Smooth muscle cell of the brain vasculature (primary cell): ENCODE measurements around the gene SMAD5.

Experiments used
- DNase-seq: peaks from one replicate; pipeline ENCODE4 v3.0.0-alpha.2; 2012; ENCODE audit warnings: low read depth, low spot score

Gene SMAD5

GRCh38 chr5:136153581-136154236, 21.1 kb downstream of the SMAD5 start:
- no peak for DNase-seq

GRCh38 chr5:136155078-136155477, 22.4 kb downstream of the SMAD5 start:
- no peak for DNase-seq

- no peak for DNase-seq
These were observed 23.1 kb downstream of the SMAD5 start for GRCh38 chr5:136155761-136156160.

- no peak for DNase-seq
These were observed 24.9 kb downstream of the SMAD5 start for GRCh38 chr5:136157514-136157913.

GRCh38 chr5:136159457-136159856, 26.8 kb downstream of the SMAD5 start:
- DNase-seq: no peak

- no peak for DNase-seq
These were observed 29.4 kb downstream of the SMAD5 start for GRCh38 chr5:136162008-136162407.

GRCh38 chr5:136164226-136164625, 31.6 kb downstream of the SMAD5 start:
- no peak for DNase-seq

GRCh38 chr5:136166909-136167308, 34.3 kb downstream of the SMAD5 start:
- DNase-seq: no peak

- DNase-seq: no peak
These were observed 36.6 kb downstream of the SMAD5 start for GRCh38 chr5:136169218-136169617.

- DNase-seq: peak; percentile 21
These were observed 41.5 kb downstream of the SMAD5 start for GRCh38 chr5:136174021-136174659.

- no peak for DNase-seq
These were observed 50.0 kb downstream of the SMAD5 start for GRCh38 chr5:136182618-136183017.

- DNase-seq: no peak
These were observed 53.5 kb downstream of the SMAD5 start for GRCh38 chr5:136185974-136186665.

- DNase-seq: no peak
These were observed 54.2 kb downstream of the SMAD5 start for GRCh38 chr5:136186796-136187195.

- DNase-seq: no peak
These were observed 56.2 kb downstream of the SMAD5 start for GRCh38 chr5:136188859-136189258.

- DNase-seq: no peak
These were observed 57.6 kb downstream of the SMAD5 start for GRCh38 chr5:136190091-136190720.

GRCh38 chr5:136190904-136191303, 58.3 kb downstream of the SMAD5 start:
- no peak for DNase-seq

- DNase-seq: no peak
These were observed 58.8 kb downstream of the SMAD5 start for GRCh38 chr5:136191304-136192014.

GRCh38 chr5:136192015-136192525, 59.4 kb downstream of the SMAD5 start:
- no peak for DNase-seq

- DNase-seq: no peak
These were observed 60.1 kb downstream of the SMAD5 start, which contains the start of gene SMIM32 for GRCh38 chr5:136192526-136193321. TSS of gene SMIM32 (minus strand) at chr5:136193162. CDS start at chr5:136192524, 638 bp downstream.

- no peak for DNase-seq
These were observed 60.8 kb downstream of the SMAD5 start for GRCh38 chr5:136193322-136193935.
